Measurements from ENCODE around the gene CFAP53.

CFAP53 gene

DNA sequence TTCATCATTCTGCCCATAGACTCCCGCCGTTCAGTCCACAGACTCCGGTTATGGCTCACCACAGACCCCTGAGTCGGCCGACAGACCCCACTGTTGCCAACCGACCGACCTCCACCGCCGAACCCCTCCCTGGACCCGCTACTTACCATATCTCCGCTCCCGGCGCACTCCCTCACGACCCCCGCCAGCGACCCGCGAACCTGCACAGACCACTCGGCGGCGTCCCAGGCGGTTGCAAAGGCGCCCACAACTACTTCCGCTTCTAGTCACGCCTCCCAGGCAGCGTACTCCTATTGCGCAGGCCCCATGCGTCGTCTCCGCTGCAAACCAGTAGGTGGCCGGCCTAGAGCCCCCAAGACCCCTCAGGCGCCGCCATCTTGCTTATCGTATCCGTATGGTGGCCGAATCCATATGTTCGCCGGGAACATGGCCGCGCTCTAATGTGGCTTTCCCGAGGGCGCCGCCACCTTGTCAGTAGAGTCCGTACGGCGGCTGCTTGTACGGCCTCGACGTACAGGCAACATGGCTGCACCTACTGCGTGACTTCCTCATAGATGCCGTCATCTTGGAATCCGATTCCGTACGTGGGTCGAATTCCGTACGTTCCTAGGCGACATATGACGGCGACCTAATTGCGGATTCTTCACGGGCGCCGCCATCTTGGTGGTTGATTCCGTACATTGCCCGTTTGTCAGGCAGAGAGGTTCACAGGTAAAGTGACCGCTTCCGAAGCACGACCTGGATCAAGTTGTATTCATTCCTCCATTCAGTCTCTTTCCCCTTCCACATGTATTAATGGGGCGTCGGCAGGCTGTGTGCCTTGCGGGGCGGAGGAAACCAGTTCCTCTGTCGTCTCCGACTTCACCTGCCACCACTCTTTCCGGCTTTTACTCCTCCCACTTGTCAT is 21.4 kb upstream of the CFAP53 start, which contains the start of gene CXXC1:
CXXC1 (minus strand) TSS at position 252 of the 907 bp plus-strand sequence; CDS start at position 149, 103 bp downstream.
- Histone ChIP-seq H3K4me3 (ENCODE audit: insufficient read depth, low read depth, low read length, poor library complexity, severe bottlenecking) (peak within 1 kb of the TSS; percentile 80), H3K4me1 (ENCODE audit: control insufficient read depth, insufficient read depth, low read length, poor library complexity, severe bottlenecking) (peaks cover 12% of the 10 kb centered on the region), H3K27ac (ENCODE audit: insufficient read depth, low read length, poor library complexity, severe bottlenecking) (peak within 1 kb of the TSS; percentile 88), H3K27me3 (replicated peaks; ENCODE audit: control insufficient read depth, insufficient read depth, low read length, poor library complexity, severe bottlenecking) (no peaks in the 10 kb centered on the region), H3K9me3 (ENCODE audit: control insufficient read depth, low read length) (no peaks in the 10 kb centered on the region), H3K36me3 (ENCODE audit: control insufficient read depth, insufficient read depth, low read length) (peaks cover 20% of the 10 kb centered on the region)
- DNase-seq, result peak; percentile 97 to 98 (median 98)

DNA sequence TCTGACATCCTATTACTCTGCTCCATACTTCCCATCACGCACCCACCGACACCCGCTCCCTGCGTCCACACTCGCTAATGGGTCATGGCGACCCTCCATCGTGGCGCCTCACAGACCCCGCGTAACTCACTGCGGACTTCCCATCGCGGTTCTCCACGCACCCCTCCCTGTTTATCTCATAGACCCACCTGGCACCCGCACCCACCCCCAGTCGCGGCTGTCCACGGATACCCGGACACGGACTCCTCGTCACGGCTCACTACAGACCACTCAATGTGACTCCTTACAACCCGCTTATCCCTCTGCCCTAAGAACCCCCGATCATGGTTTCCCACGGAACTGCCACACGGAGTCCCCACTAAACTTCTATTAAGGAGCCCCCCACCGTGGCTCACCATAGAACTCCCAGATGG is 20.7 kb upstream of the CFAP53 start:
- peak overlapping the region; percentile 88 for H3K27ac ChIP-seq (ENCODE audit: insufficient read depth, low read length, poor library complexity, severe bottlenecking)
- H3K27me3 ChIP-seq (replicated peaks; ENCODE audit: control insufficient read depth, insufficient read depth, low read length, poor library complexity, severe bottlenecking), result no peaks in the 10 kb centered on the region
- DNase-seq, result no peak
- no peaks in the 10 kb centered on the region for H3K9me3 ChIP-seq (ENCODE audit: control insufficient read depth, low read length)
- H3K4me1 ChIP-seq (ENCODE audit: control insufficient read depth, insufficient read depth, low read length, poor library complexity, severe bottlenecking), result peaks cover 13% of the 10 kb centered on the region
- H3K4me3 ChIP-seq (ENCODE audit: insufficient read depth, low read depth, low read length, poor library complexity, severe bottlenecking), result peak overlapping the region; percentile 80
- peaks cover 20% of the 10 kb centered on the region for H3K36me3 ChIP-seq (ENCODE audit: control insufficient read depth, insufficient read depth, low read length)

DNA sequence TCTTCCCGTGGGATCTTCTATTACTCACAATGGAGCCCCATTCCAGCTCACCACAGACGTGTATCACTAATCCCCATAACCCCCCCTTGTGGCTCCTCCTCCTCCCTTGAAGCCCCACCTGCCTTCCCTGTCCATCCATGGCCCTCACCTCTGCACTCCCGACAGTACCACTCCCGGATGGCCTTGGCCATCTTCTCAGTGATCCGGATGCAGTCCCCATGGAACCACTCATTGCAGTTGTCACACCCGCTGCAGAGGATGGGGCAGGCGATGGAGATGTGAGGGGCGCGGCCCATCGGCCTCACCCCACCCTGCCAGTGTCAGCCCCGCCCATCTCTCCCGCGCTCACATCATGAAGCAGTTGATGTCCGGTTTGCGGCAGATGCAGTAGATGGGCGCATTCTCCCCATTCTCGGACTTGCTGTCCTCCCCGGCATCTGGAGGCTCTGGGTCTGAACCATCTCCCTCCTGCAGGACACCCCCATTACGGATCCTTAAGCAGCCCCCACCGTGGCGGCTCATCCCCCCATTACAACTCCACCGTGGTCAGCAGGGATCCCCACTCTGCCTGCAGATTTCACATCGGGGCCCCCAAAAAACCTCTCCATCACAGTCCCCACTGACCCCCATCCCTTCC is 20.2 kb upstream of the CFAP53 start:
- Histone ChIP-seq H3K4me1 (ENCODE audit: control insufficient read depth, insufficient read depth, low read length, poor library complexity, severe bottlenecking) (peaks cover 17% of the 10 kb centered on the region), H3K9me3 (ENCODE audit: control insufficient read depth, low read length) (no peaks in the 10 kb centered on the region), H3K27ac (ENCODE audit: insufficient read depth, low read length, poor library complexity, severe bottlenecking) (peak overlapping the region; percentile 88), H3K4me3 (ENCODE audit: insufficient read depth, low read depth, low read length, poor library complexity, severe bottlenecking) (peak overlapping the region; percentile 80), H3K36me3 (ENCODE audit: control insufficient read depth, insufficient read depth, low read length) (peaks cover 20% of the 10 kb centered on the region), H3K27me3 (replicated peaks; ENCODE audit: control insufficient read depth, insufficient read depth, low read length, poor library complexity, severe bottlenecking) (no peaks in the 10 kb centered on the region)
- DNase-seq, result no peak

GRCh38 chr18:50285631-50286321 is 19.5 kb upstream of the CFAP53 start:
- Histone ChIP-seq H3K27ac (ENCODE audit: insufficient read depth, low read length, poor library complexity, severe bottlenecking) (no peak overlapping the region), H3K4me3 (ENCODE audit: insufficient read depth, low read depth, low read length, poor library complexity, severe bottlenecking) (no peak overlapping the region), H3K36me3 (ENCODE audit: control insufficient read depth, insufficient read depth, low read length) (peaks cover 20% of the 10 kb centered on the region), H3K9me3 (ENCODE audit: control insufficient read depth, low read length) (no peaks in the 10 kb centered on the region), H3K4me1 (ENCODE audit: control insufficient read depth, insufficient read depth, low read length, poor library complexity, severe bottlenecking) (peaks cover 17% of the 10 kb centered on the region), H3K27me3 (replicated peaks; ENCODE audit: control insufficient read depth, insufficient read depth, low read length, poor library complexity, severe bottlenecking) (no peaks in the 10 kb centered on the region)
- DNase-seq, result no peak

- Histone ChIP-seq H3K4me3 (ENCODE audit: insufficient read depth, low read depth, low read length, poor library complexity, severe bottlenecking) (no peak overlapping the region), H3K9me3 (ENCODE audit: control insufficient read depth, low read length) (no peaks in the 10 kb centered on the region), H3K36me3 (ENCODE audit: control insufficient read depth, insufficient read depth, low read length) (peaks cover 20% of the 10 kb centered on the region), H3K4me1 (ENCODE audit: control insufficient read depth, insufficient read depth, low read length, poor library complexity, severe bottlenecking) (peaks cover 24% of the 10 kb centered on the region), H3K27me3 (replicated peaks; ENCODE audit: control insufficient read depth, insufficient read depth, low read length, poor library complexity, severe bottlenecking) (no peaks in the 10 kb centered on the region), H3K27ac (ENCODE audit: insufficient read depth, low read length, poor library complexity, severe bottlenecking) (no peak overlapping the region)
- no peak for DNase-seq
Observed at GRCh38 chr18:50285071-50285470, 18.8 kb upstream of the CFAP53 start.

DNA sequence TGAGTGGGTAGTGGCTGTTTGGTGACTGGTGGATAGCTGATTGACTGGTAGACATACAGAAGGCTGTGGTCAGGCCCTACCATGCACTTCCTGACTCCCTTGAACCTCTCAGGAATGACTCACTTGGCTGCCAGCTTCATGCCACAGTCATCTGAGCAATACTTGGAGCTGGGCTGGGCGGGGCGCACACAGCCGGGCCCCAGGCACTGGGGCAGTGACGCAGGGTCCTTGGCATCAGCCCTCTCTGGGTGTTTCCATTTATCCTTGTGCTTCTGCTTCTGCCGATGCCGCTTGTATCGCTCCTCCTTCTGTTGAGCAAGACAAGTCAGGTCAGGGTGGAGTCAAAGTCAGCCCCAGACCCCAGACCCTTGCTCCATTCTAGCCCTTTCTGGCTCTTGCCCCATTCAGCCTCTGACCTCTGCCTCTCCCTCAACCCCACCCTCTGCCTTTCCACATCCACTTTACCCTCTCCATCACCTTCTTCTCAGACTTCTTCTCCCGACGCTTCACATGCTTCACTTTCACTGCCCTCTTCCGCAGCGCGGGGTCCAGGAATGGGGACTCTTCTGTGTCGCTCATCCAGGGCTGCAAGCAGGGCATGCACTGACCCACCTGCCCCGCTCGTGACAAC is 18.1 kb upstream of the CFAP53 start:
- H3K27me3 ChIP-seq (replicated peaks; ENCODE audit: control insufficient read depth, insufficient read depth, low read length, poor library complexity, severe bottlenecking), result no peaks in the 10 kb centered on the region
- no peaks in the 10 kb centered on the region for H3K9me3 ChIP-seq (ENCODE audit: control insufficient read depth, low read length)
- no peak overlapping the region for H3K27ac ChIP-seq (ENCODE audit: insufficient read depth, low read length, poor library complexity, severe bottlenecking)
- no peak for DNase-seq
- peaks cover 20% of the 10 kb centered on the region for H3K36me3 ChIP-seq (ENCODE audit: control insufficient read depth, insufficient read depth, low read length)
- H3K4me1 ChIP-seq (ENCODE audit: control insufficient read depth, insufficient read depth, low read length, poor library complexity, severe bottlenecking), result peaks cover 29% of the 10 kb centered on the region
- no peak overlapping the region for H3K4me3 ChIP-seq (ENCODE audit: insufficient read depth, low read depth, low read length, poor library complexity, severe bottlenecking)

DNA sequence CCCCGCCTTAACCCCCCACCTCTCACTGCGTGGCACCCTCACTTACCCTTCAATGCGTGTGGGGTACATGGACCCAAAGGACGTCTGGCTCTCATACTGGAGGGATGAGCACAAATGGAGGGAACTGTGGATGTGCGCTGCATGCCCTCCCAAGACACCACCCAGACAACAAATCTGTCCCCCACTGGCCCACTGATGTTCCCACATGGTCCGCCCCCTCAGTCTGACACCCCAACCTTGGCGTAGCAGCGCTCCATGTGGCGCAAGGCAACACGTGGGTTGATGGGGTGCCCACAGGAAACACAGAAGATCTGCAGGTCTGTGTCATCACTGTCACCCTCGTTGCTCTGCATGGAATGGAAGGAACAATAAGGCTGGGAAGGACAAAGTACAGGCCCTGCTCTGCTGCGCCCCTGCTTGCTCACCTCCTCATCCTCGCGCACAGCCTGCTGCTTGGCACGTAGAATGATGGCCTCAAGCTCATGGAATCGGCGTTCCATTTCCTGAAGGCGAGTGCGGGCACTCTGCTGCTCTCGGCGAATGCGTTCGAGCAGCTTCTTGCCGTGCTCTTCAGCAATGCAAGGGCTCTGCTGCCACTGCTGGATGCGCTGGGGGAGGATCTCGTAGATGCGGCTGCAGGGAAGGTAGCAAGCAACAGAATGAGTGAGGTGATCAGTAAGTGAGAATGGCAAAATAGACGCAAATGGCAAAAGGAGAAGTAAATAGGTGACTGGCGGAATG is 17.3 kb upstream of the CFAP53 start:
- Histone ChIP-seq H3K9me3 (ENCODE audit: control insufficient read depth, low read length) (no peaks in the 10 kb centered on the region), H3K27ac (ENCODE audit: insufficient read depth, low read length, poor library complexity, severe bottlenecking) (no peak overlapping the region), H3K27me3 (replicated peaks; ENCODE audit: control insufficient read depth, insufficient read depth, low read length, poor library complexity, severe bottlenecking) (no peaks in the 10 kb centered on the region), H3K4me3 (ENCODE audit: insufficient read depth, low read depth, low read length, poor library complexity, severe bottlenecking) (no peak overlapping the region), H3K4me1 (ENCODE audit: control insufficient read depth, insufficient read depth, low read length, poor library complexity, severe bottlenecking) (peaks cover 33% of the 10 kb centered on the region), H3K36me3 (ENCODE audit: control insufficient read depth, insufficient read depth, low read length) (peaks cover 20% of the 10 kb centered on the region)
- no peak for DNase-seq

DNA sequence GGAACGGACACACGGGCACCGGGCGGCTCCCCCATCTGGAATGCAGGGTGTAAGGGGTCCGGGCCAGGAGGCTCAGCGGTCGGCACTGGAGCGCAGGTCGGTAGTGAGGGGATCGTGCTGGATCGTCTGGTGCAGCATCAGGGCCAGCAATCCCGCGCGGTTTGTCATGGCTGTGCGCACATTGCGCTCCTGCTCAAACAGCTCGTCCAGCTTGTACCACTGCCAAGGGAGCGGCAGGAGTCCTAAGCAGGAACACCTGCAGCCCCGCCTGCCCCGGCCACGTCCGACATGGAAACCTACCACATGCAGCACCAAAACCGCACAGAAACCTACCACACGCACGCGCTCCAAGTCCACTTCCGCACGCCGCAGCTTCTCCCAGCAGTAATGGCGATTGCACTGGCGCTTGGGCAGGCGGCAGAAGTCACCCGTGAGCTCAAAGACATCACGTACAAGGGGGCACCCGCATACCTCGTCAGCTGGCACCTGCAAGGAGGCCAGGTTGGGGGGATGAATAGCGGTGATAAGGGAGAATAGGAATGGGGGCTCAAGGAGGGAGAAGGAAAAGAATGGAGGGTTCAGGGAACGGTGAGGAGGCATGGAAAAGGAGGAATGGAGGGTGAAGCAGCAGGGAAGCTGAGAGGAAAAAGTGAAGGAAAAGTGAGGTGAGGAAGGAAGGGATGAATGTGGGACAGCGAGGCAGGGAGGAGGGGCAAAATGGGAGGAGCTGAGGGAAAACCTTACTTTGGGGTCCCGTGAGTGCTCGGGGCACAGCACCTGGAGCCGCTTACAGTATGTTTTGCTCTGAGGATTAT is 16.4 kb upstream of the CFAP53 start:
- peaks cover 24% of the 10 kb centered on the region for H3K36me3 ChIP-seq (ENCODE audit: control insufficient read depth, insufficient read depth, low read length)
- no peaks in the 10 kb centered on the region for H3K27me3 ChIP-seq (replicated peaks; ENCODE audit: control insufficient read depth, insufficient read depth, low read length, poor library complexity, severe bottlenecking)
- no peaks in the 10 kb centered on the region for H3K9me3 ChIP-seq (ENCODE audit: control insufficient read depth, low read length)
- peaks cover 32% of the 10 kb centered on the region for H3K4me1 ChIP-seq (ENCODE audit: control insufficient read depth, insufficient read depth, low read length, poor library complexity, severe bottlenecking)
- DNase-seq, result no peak
- no peak overlapping the region for H3K27ac ChIP-seq (ENCODE audit: insufficient read depth, low read length, poor library complexity, severe bottlenecking)
- H3K4me3 ChIP-seq (ENCODE audit: insufficient read depth, low read depth, low read length, poor library complexity, severe bottlenecking), result no peak overlapping the region

Data from effector memory CD4-positive, alpha-beta T cell (primary cell).